ENCODE results near the gene EPS8L3.
"Not testable (repeated sequence)": the region's sequence is repeated elsewhere in the genome, so short reads cannot be mapped to it uniquely, and the experiment has no call there.

Gene EPS8L3

GRCh38 chr1:109754738-109755137 is 9.0 kb downstream of the EPS8L3 start:
- no peak for TF ChIP-seq CTCF (IDR thresholded peaks at IDR 0.05; ENCODE audit: insufficient read depth, low read length, poor library complexity, severe bottlenecking)
- no peaks in the 10 kb centered on the region; the same call in 1 of the 2 replicates for H3K27me3 ChIP-seq (replicated peaks; ENCODE audit: control insufficient read depth, insufficient read depth, low read length)
- no peak overlapping the region for H3K4me3 ChIP-seq (replicated peaks; ENCODE audit: low read depth, low read length)
- H3K36me3 ChIP-seq (ENCODE audit: control insufficient read depth, insufficient read depth, low read length) = no peaks in the 10 kb centered on the region
- DNase-seq (ENCODE audit: extremely low read depth, insufficient read length) = no peak

GRCh38 chr1:109751531-109752260 is 12.0 kb downstream of the EPS8L3 start:
- no peak for TF ChIP-seq CTCF (IDR thresholded peaks at IDR 0.05; ENCODE audit: insufficient read depth, low read length, poor library complexity, severe bottlenecking)
- DNase-seq (ENCODE audit: extremely low read depth, insufficient read length) = no peak
- Histone ChIP-seq H3K36me3 (ENCODE audit: control insufficient read depth, insufficient read depth, low read length) (no peaks in the 10 kb centered on the region), H3K27me3 (replicated peaks; ENCODE audit: control insufficient read depth, insufficient read depth, low read length) (no peaks in the 10 kb centered on the region; the same call in 1 of the 2 replicates), H3K4me3 (replicated peaks; ENCODE audit: low read depth, low read length) (no peak overlapping the region)

- no peak for DNase-seq (ENCODE audit: extremely low read depth, insufficient read length)
- Histone ChIP-seq H3K36me3 (ENCODE audit: control insufficient read depth, insufficient read depth, low read length) (no peaks in the 10 kb centered on the region), H3K4me3 (replicated peaks; ENCODE audit: low read depth, low read length) (no peak overlapping the region), H3K27me3 (replicated peaks; ENCODE audit: control insufficient read depth, insufficient read depth, low read length) (no peaks in the 10 kb centered on the region; the same call in 1 of the 2 replicates)
- TF ChIP-seq CTCF (IDR thresholded peaks at IDR 0.05; ENCODE audit: insufficient read depth, low read length, poor library complexity, severe bottlenecking) = no peak
Observed at GRCh38 chr1:109750920-109751319, 12.8 kb downstream of the EPS8L3 start.

GRCh38 chr1:109750241-109750882 is 13.4 kb downstream of the EPS8L3 start:
- H3K36me3 ChIP-seq (ENCODE audit: control insufficient read depth, insufficient read depth, low read length) = no peaks in the 10 kb centered on the region
- H3K4me3 ChIP-seq (replicated peaks; ENCODE audit: low read depth, low read length) = no peak overlapping the region
- DNase-seq (ENCODE audit: extremely low read depth, insufficient read length) = no peak
- no peak for TF ChIP-seq CTCF (IDR thresholded peaks at IDR 0.05; ENCODE audit: insufficient read depth, low read length, poor library complexity, severe bottlenecking)
- no peaks in the 10 kb centered on the region; the same call in 1 of the 2 replicates for H3K27me3 ChIP-seq (replicated peaks; ENCODE audit: control insufficient read depth, insufficient read depth, low read length)

GRCh38 chr1:109749221-109749620 is 14.5 kb downstream of the EPS8L3 start:
- no peak for DNase-seq (ENCODE audit: extremely low read depth, insufficient read length)
- TF ChIP-seq CTCF (IDR thresholded peaks at IDR 0.05; ENCODE audit: insufficient read depth, low read length, poor library complexity, severe bottlenecking) = no peak
- no peak overlapping the region for H3K4me3 ChIP-seq (replicated peaks; ENCODE audit: low read depth, low read length)
- H3K36me3 ChIP-seq (ENCODE audit: control insufficient read depth, insufficient read depth, low read length) = no peaks in the 10 kb centered on the region
- H3K27me3 ChIP-seq (replicated peaks; ENCODE audit: control insufficient read depth, insufficient read depth, low read length) = no peaks in the 10 kb centered on the region; the same call in 1 of the 2 replicates

GRCh38 chr1:109748311-109748710 is 15.4 kb downstream of the EPS8L3 start:
- not testable (repeated sequence) for H3K4me3 ChIP-seq (replicated peaks; ENCODE audit: low read depth, low read length); H3K27me3 ChIP-seq (replicated peaks; ENCODE audit: control insufficient read depth, insufficient read depth, low read length); DNase-seq (ENCODE audit: extremely low read depth, insufficient read length); H3K36me3 ChIP-seq (ENCODE audit: control insufficient read depth, insufficient read depth, low read length)

All from GM06990 (cell line).